ENCODE data around the gene TMEM243.

GRCh38 chr7:87147500-87147899, 72.0 kb downstream of the TMEM243 start:
- no peak for TF ChIP-seq CTCF (IDR thresholded peaks at IDR 0.05; ENCODE audit: insufficient read depth, low read depth, low read length)
- TF ChIP-seq EZH2 (IDR thresholded peaks at IDR 0.05; ENCODE audit: insufficient read depth, low read length) = no peak
